ENCODE results near the gene BABAM1. TPM values are rescaled to one million over a fixed set of nuclear protein-coding genes. Genes with fewer than 3 reads are reported as not detected.

BABAM1 gene
- total RNA-seq, 1 donor from 2014 or later: 64.7 TPM

- Histone ChIP-seq H3K27me3 (ENCODE audit: control insufficient read depth in 3 of 3, insufficient read depth in 3 of 3, low read length in 3 of 3) (no peaks in the 10 kb centered on the region), H3K36me3 (ENCODE audit: control insufficient read depth in 3 of 3, insufficient read depth in 3 of 3, low read length in 3 of 3) (peaks cover 0 to 5% (median 3%) of the 10 kb centered on the region in 3 donors), H3K4me1 (ENCODE audit: control insufficient read depth in 3 of 3, insufficient read depth in 3 of 3, low read length in 3 of 3) (peaks cover 21 to 51% (median 42%) of the 10 kb centered on the region in 3 donors), H3K9me3 (ENCODE audit: control insufficient read depth in 3 of 3, low read length in 3 of 3) (no peaks in the 10 kb centered on the region), H3K9ac (ENCODE audit: low read depth in 1 of 3, low read length in 3 of 3) (peak overlapping the region; percentile 85 to 87 (median 86)), H3K27ac (ENCODE audit: low read depth, low read length) (peak overlapping the region; percentile 81), H3K4me3 (ENCODE audit: low read length in 3 of 3) (peak overlapping the region; percentile 84 to 96 (median 91))
Measured at GRCh38 chr19:17243830-17244617, 23.2 kb upstream of the BABAM1 start.

GRCh38 chr19:17244618-17245534 is 22.4 kb upstream of the BABAM1 start:
- Histone ChIP-seq H3K4me3 (ENCODE audit: low read length in 3 of 3) (peak overlapping the region; percentile 84 to 96 (median 91)), H3K36me3 (ENCODE audit: control insufficient read depth in 3 of 3, insufficient read depth in 3 of 3, low read length in 3 of 3) (peaks cover 0 to 5% (median 3%) of the 10 kb centered on the region in 3 donors), H3K27me3 (ENCODE audit: control insufficient read depth in 3 of 3, insufficient read depth in 3 of 3, low read length in 3 of 3) (no peaks in the 10 kb centered on the region), H3K4me1 (ENCODE audit: control insufficient read depth in 3 of 3, insufficient read depth in 3 of 3, low read length in 3 of 3) (peaks cover 21 to 51% (median 42%) of the 10 kb centered on the region in 3 donors), H3K9ac (ENCODE audit: low read depth in 1 of 3, low read length in 3 of 3) (peak overlapping the region; percentile 85 to 87 (median 86)), H3K27ac (ENCODE audit: low read depth, low read length) (peak overlapping the region; percentile 81), H3K9me3 (ENCODE audit: control insufficient read depth in 3 of 3, low read length in 3 of 3) (no peaks in the 10 kb centered on the region)

GRCh38 chr19:17245535-17245984 is 21.7 kb upstream of the BABAM1 start, which contains the start of gene NR2F6:
Gene NR2F6, minus strand, starts transcription at chr19:17245919. Its CDS starts 699 bp downstream, at chr19:17245220.
- H3K27me3 ChIP-seq (ENCODE audit: control insufficient read depth in 3 of 3, insufficient read depth in 3 of 3, low read length in 3 of 3): no peaks in the 10 kb centered on the region
- peak within 1 kb of the TSS; percentile 85 to 87 (median 86) for H3K9ac ChIP-seq (ENCODE audit: low read depth in 1 of 3, low read length in 3 of 3)
- H3K36me3 ChIP-seq (ENCODE audit: control insufficient read depth in 3 of 3, insufficient read depth in 3 of 3, low read length in 3 of 3): peaks cover 0 to 3% (median under 1%) of the 10 kb centered on the region in 3 donors
- H3K4me1 ChIP-seq (ENCODE audit: control insufficient read depth in 3 of 3, insufficient read depth in 3 of 3, low read length in 3 of 3): peaks cover 21 to 51% (median 42%) of the 10 kb centered on the region in 3 donors
- H3K27ac ChIP-seq (ENCODE audit: low read depth, low read length): peak within 1 kb of the TSS; percentile 81
- H3K4me3 ChIP-seq (ENCODE audit: low read length in 3 of 3): peak within 1 kb of the TSS; percentile 84 to 96 (median 91)
- H3K9me3 ChIP-seq (ENCODE audit: control insufficient read depth in 3 of 3, low read length in 3 of 3): no peaks in the 10 kb centered on the region

GRCh38 chr19:17246681-17247425 is 20.4 kb upstream of the BABAM1 start:
- peak overlapping the region in 2 of 3 donors; percentile 70 to 83 for H3K9ac ChIP-seq (ENCODE audit: low read depth in 1 of 3, low read length in 3 of 3)
- H3K27ac ChIP-seq (ENCODE audit: low read depth, low read length): peak overlapping the region; percentile 72
- H3K4me1 ChIP-seq (ENCODE audit: control insufficient read depth in 3 of 3, insufficient read depth in 3 of 3, low read length in 3 of 3): peaks cover 14 to 43% (median 36%) of the 10 kb centered on the region in 3 donors
- H3K9me3 ChIP-seq (ENCODE audit: control insufficient read depth in 3 of 3, low read length in 3 of 3): no peaks in the 10 kb centered on the region
- peaks cover 0 to 5% (median 0%) of the 10 kb centered on the region in 3 donors for H3K27me3 ChIP-seq (ENCODE audit: control insufficient read depth in 3 of 3, insufficient read depth in 3 of 3, low read length in 3 of 3)
- peaks cover 0 to 3% (median 0%) of the 10 kb centered on the region in 3 donors for H3K36me3 ChIP-seq (ENCODE audit: control insufficient read depth in 3 of 3, insufficient read depth in 3 of 3, low read length in 3 of 3)
- peak overlapping the region; percentile 66 to 75 (median 69) for H3K4me3 ChIP-seq (ENCODE audit: low read length in 3 of 3)

GRCh38 chr19:17248011-17248776 is 19.0 kb upstream of the BABAM1 start:
- peaks cover 0 to 3% (median 0%) of the 10 kb centered on the region in 3 donors for H3K36me3 ChIP-seq (ENCODE audit: control insufficient read depth in 3 of 3, insufficient read depth in 3 of 3, low read length in 3 of 3)
- peaks cover 7 to 32% (median 26%) of the 10 kb centered on the region in 3 donors for H3K4me1 ChIP-seq (ENCODE audit: control insufficient read depth in 3 of 3, insufficient read depth in 3 of 3, low read length in 3 of 3)
- H3K9me3 ChIP-seq (ENCODE audit: control insufficient read depth in 3 of 3, low read length in 3 of 3): no peaks in the 10 kb centered on the region
- no peak overlapping the region for H3K27ac ChIP-seq (ENCODE audit: low read depth, low read length)
- H3K4me3 ChIP-seq (ENCODE audit: low read length in 3 of 3): no peak overlapping the region
- no peak overlapping the region for H3K9ac ChIP-seq (ENCODE audit: low read depth in 1 of 3, low read length in 3 of 3)
- H3K27me3 ChIP-seq (ENCODE audit: control insufficient read depth in 3 of 3, insufficient read depth in 3 of 3, low read length in 3 of 3): peaks cover 0 to 6% (median 0%) of the 10 kb centered on the region in 3 donors

- no peak overlapping the region for H3K4me3 ChIP-seq (ENCODE audit: low read length in 3 of 3)
- no peaks in the 10 kb centered on the region for H3K9me3 ChIP-seq (ENCODE audit: control insufficient read depth in 3 of 3, low read length in 3 of 3)
- H3K36me3 ChIP-seq (ENCODE audit: control insufficient read depth in 3 of 3, insufficient read depth in 3 of 3, low read length in 3 of 3): peaks cover 0 to 3% (median 0%) of the 10 kb centered on the region in 3 donors
- peaks cover 0 to 8% (median 0%) of the 10 kb centered on the region in 3 donors for H3K27me3 ChIP-seq (ENCODE audit: control insufficient read depth in 3 of 3, insufficient read depth in 3 of 3, low read length in 3 of 3)
- no peak overlapping the region for H3K27ac ChIP-seq (ENCODE audit: low read depth, low read length)
- peaks cover 0 to 16% (median 16%) of the 10 kb centered on the region in 3 donors for H3K4me1 ChIP-seq (ENCODE audit: control insufficient read depth in 3 of 3, insufficient read depth in 3 of 3, low read length in 3 of 3)
- H3K9ac ChIP-seq (ENCODE audit: low read depth in 1 of 3, low read length in 3 of 3): no peak overlapping the region
Measured at GRCh38 chr19:17249887-17250548, 17.2 kb upstream of the BABAM1 start.

GRCh38 chr19:17254636-17255035 is 12.6 kb upstream of the BABAM1 start:
- Histone ChIP-seq H3K27me3 (ENCODE audit: control insufficient read depth in 3 of 3, insufficient read depth in 3 of 3, low read length in 3 of 3) (peaks cover 0 to 8% (median 3%) of the 10 kb centered on the region in 3 donors), H3K4me3 (ENCODE audit: low read length in 3 of 3) (no peak overlapping the region), H3K4me1 (ENCODE audit: control insufficient read depth in 3 of 3, insufficient read depth in 3 of 3, low read length in 3 of 3) (no peaks in the 10 kb centered on the region), H3K36me3 (ENCODE audit: control insufficient read depth in 3 of 3, insufficient read depth in 3 of 3, low read length in 3 of 3) (peaks cover 0 to 6% (median 4%) of the 10 kb centered on the region in 3 donors), H3K9ac (ENCODE audit: low read depth in 1 of 3, low read length in 3 of 3) (no peak overlapping the region), H3K9me3 (ENCODE audit: control insufficient read depth in 3 of 3, low read length in 3 of 3) (no peaks in the 10 kb centered on the region), H3K27ac (ENCODE audit: low read depth, low read length) (no peak overlapping the region)

- peaks cover 0 to 6% (median 4%) of the 10 kb centered on the region in 3 donors for H3K36me3 ChIP-seq (ENCODE audit: control insufficient read depth in 3 of 3, insufficient read depth in 3 of 3, low read length in 3 of 3)
- no peak overlapping the region for H3K4me3 ChIP-seq (ENCODE audit: low read length in 3 of 3)
- H3K9me3 ChIP-seq (ENCODE audit: control insufficient read depth in 3 of 3, low read length in 3 of 3): no peaks in the 10 kb centered on the region
- H3K27ac ChIP-seq (ENCODE audit: low read depth, low read length): no peak overlapping the region
- no peak overlapping the region for H3K9ac ChIP-seq (ENCODE audit: low read depth in 1 of 3, low read length in 3 of 3)
- no peaks in the 10 kb centered on the region for H3K4me1 ChIP-seq (ENCODE audit: control insufficient read depth in 3 of 3, insufficient read depth in 3 of 3, low read length in 3 of 3)
- peaks cover 0 to 8% (median 3%) of the 10 kb centered on the region in 3 donors for H3K27me3 ChIP-seq (ENCODE audit: control insufficient read depth in 3 of 3, insufficient read depth in 3 of 3, low read length in 3 of 3)
Measured at GRCh38 chr19:17255150-17255621, 12.1 kb upstream of the BABAM1 start.
